HG03066 (cell line): ENCODE data around the gene POFUT1.
A peak's percentile ranks its signal among the peaks of the same experiment; 100 is the strongest.
"Not testable (repeated sequence)": the region's sequence is repeated elsewhere in the genome, so short reads cannot be mapped to it uniquely, and the experiment has no call there.

Experiments
- ATAC-seq: cut with Tn5 transposase; IDR thresholded peaks from one replicate; pipeline ENCODE4 v1.9.1; 2021; ENCODE audit warnings: low read depth; ENCODE audit not compliant: unreplicated experiment

The POFUT1 gene

GRCh38 chr20:32207626-32208498, at the start of gene POFUT1, which contains the start of gene PLAGL2:
POFUT1 (plus strand) TSS chr20:32207880; CDS start chr20:32207942, 62 bp downstream.
PLAGL2 (minus strand) TSS chr20:32207743; CDS start chr20:32202178, 5,565 bp downstream.
- ATAC-seq = peak; percentile 83

- ATAC-seq = no peak
These were observed 49.3 kb upstream of the POFUT1 start for GRCh38 chr20:32158351-32158750.

GRCh38 chr20:32158943-32159660, 48.6 kb upstream of the POFUT1 start:
- no peak for ATAC-seq

- no peak for ATAC-seq
These were observed 47.9 kb upstream of the POFUT1 start for GRCh38 chr20:32159766-32160221.

- ATAC-seq = no peak
These were observed 47.3 kb upstream of the POFUT1 start for GRCh38 chr20:32160341-32160740.

GRCh38 chr20:32162351-32162750, 45.3 kb upstream of the POFUT1 start:
- no peak for ATAC-seq

- no peak for ATAC-seq
These were observed 43.7 kb upstream of the POFUT1 start for GRCh38 chr20:32163951-32164350.

GRCh38 chr20:32164984-32165735, 42.5 kb upstream of the POFUT1 start:
- no peak for ATAC-seq

- ATAC-seq = no peak
These were observed 41.7 kb upstream of the POFUT1 start for GRCh38 chr20:32165836-32166545.

- no peak for ATAC-seq
These were observed 40.1 kb upstream of the POFUT1 start for GRCh38 chr20:32167552-32167951.

- ATAC-seq = no peak
These were observed 39.3 kb upstream of the POFUT1 start for GRCh38 chr20:32168184-32168910.

- ATAC-seq = not testable (repeated sequence)
These were observed 30.0 kb upstream of the POFUT1 start for GRCh38 chr20:32177696-32178095.

GRCh38 chr20:32179515-32179914, 28.2 kb upstream of the POFUT1 start:
- ATAC-seq = no peak

- no peak for ATAC-seq
These were observed 27.7 kb upstream of the POFUT1 start for GRCh38 chr20:32179934-32180333.

- ATAC-seq = no peak
These were observed 26.1 kb upstream of the POFUT1 start for GRCh38 chr20:32181606-32182005.

GRCh38 chr20:32183947-32184635, 23.6 kb upstream of the POFUT1 start:
- no peak for ATAC-seq

GRCh38 chr20:32184961-32185603, 22.6 kb upstream of the POFUT1 start:
- ATAC-seq = no peak

GRCh38 chr20:32186506-32186905, 21.2 kb upstream of the POFUT1 start:
- no peak for ATAC-seq
